ENCODE results near the gene TRPT1.
"Not testable (repeated sequence)": the region's sequence is repeated elsewhere in the genome, so short reads cannot be mapped to it uniquely, and the experiment has no call there.

Gene TRPT1

DNA sequence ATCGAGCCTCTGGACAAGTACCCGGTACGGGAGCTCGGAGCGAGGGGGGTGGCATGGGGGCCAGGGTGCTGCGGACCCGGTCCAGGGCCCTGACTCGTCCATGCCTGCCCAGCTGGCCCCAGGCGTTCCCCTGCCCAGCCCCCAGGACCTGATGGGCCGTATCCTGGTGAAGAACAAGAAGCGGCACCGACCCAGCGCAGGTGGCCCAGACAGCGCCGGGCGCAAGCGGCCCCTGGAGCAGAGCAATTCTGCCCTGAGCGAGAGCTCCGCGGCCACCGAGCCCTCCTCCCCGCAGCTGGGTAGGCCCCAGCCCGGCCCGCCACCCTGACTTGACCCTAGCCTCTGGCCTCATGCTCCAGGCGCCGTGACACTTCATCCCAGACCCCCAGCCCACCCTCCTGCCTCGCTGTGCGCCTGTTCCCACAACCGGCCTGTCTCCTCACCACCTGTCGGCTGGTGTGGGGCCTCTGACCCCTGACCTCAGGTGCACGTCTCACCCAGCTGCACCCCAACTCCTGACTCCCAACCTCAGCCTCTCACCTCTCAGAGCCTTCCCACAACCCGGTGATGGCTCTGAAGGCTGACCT lies 33.1 kb upstream of the TRPT1 start:
- DNase-seq (ENCODE audit: low spot score) (no peak), FAIRE-seq (no peak)

DNA sequence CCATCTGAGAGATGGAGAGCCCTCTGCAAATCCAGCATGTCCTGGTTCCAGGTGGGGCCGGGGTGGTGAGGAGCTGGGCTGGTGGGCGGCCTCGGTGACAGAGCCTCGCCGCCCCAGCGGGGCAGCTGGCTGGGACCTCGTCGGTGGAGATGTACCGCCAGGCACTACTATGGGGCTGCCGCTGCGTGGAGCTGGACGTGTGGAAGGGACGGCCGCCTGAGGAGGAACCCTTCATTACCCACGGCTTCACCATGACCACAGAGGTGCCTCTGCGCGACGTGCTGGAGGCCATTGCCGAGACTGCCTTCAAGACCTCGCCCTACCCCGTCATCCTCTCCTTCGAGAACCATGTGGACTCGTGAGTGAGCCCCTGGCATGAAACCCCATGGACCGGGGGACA lies 32.4 kb upstream of the TRPT1 start:
- DNase-seq (ENCODE audit: low spot score), result no peak
- FAIRE-seq, result no peak

DNA sequence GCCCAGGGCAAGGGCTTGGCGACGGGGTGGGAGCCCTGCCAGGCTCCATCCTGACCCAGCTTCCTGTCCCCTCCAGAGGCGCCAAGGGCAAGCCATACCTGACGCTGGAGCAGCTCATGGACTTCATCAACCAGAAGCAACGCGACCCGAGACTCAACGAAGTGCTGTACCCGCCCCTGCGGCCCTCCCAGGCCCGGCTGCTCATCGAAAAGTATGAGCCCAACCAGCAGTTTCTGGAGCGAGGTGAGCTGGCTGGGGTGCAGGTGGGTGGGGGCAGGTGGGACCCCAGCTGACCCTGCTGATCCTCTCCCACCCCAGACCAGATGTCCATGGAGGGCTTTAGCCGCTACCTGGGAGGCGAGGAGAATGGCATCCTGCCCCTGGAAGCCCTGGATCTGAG lies 30.3 kb upstream of the TRPT1 start:
- DNase-seq (ENCODE audit: low spot score) (no peak), FAIRE-seq (no peak)

DNA sequence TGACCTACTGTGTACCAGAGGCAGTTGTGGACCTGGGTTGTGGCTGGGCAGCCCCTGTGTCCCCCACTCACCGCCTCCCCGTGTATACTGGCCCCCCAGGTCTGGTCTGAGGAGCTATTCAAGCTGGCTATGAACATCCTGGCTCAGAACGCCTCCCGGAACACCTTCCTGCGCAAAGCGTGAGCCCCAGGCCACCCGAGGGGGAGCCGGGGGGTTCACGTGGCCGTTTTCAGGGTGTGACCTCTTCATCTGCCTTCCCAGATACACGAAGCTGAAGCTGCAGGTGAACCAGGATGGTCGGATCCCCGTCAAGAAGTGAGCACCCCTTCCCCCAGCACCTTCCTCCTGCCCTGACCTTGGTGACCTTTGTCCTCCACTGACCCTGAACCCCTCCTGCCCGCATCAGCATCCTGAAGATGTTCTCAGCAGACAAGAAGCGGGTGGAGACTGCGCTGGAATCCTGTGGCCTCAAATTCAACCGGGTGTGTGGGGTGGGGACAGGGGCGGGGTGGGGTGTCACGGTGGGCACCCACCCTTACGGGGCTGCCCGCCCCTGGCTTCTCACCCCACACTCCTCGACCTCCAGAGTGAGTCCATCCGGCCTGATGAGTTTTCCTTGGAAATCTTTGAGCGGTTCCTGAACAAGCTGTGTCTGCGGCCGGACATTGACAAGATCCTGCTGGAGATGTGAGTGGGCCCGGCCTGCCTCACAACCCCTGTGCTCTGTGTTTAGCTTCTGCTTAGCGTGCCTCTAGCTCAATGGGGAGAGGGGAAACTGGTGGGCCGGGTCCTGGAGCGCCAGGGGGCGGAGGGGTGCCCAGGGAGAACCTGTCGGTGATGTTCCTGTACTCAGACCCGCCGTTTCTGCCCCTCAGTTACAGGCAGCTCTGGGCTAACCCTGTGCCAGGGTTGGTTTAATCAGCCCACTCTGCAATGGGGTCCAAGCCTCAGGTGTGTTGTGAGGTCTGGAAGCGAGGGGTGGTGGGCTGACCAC lies 29.4 kb upstream of the TRPT1 start:
- FAIRE-seq (no peak), DNase-seq (ENCODE audit: low spot score) (no peak)

DNA sequence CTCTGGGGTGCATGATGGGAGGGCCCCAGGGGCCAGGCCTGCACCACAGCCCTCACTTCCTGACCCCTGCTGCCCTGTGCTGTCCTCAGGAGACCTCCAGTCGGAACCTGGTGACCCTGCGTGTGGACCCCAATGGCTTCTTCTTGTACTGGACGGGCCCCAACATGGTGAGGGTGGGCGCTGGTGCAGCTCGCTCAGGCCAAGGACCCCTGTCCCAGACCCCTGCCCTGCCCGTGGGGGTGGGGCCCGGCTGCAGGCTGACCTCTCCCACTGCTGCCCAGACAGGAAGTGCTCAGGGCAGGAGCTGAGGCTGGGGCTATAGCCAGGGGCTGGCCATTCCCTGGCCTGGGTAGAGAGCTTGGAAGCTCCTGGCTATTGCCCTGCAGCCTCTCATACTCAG lies 28.3 kb upstream of the TRPT1 start:
- no peak for FAIRE-seq

DNA sequence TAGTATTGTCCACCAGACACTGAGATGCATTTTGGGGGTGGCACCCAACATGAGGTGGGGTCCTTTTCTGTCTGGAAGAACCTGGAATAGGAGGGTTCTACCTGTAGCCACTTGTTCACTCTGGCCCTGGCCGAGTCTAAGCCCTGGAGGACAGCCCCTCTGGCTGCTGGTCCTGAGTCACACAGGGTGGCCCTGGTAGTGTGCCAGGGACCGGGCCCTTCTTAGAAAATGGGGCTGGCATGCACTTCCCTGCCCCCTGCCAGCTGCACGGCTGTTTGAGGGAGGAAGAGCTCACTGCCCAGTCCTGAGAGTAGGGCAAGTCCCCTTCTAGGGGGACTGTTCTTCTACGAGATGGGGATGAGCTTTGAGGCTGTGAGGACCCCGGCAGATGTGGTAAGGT lies 27.5 kb upstream of the TRPT1 start:
- FAIRE-seq (no peak), DNase-seq (ENCODE audit: low spot score) (no peak)

More for the DNA sequence above, 28.3 kb upstream of the TRPT1 start:
- no peak for DNase-seq (ENCODE audit: low spot score)

DNA sequence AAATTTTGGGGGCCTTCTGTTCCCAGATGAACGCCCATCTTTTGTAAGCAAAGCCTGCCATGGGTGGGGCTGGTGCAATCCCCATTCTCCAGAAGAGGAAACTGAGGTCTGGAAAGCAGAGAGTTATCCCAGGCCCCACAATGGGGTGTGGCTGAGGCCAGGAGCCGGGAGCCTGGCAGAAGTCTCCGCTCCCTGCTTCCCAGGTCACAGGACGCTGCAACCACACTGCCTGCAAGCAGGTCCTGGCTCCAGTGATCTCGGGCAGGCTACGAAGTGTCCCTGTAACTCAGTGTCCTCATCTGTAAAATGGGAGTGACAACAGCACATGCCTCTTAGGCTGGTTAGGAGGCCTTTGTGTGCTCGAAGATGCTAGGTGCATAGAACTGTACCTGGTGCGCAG lies 27.1 kb upstream of the TRPT1 start:
- FAIRE-seq (no peak), DNase-seq (ENCODE audit: low spot score) (no peak)

DNA sequence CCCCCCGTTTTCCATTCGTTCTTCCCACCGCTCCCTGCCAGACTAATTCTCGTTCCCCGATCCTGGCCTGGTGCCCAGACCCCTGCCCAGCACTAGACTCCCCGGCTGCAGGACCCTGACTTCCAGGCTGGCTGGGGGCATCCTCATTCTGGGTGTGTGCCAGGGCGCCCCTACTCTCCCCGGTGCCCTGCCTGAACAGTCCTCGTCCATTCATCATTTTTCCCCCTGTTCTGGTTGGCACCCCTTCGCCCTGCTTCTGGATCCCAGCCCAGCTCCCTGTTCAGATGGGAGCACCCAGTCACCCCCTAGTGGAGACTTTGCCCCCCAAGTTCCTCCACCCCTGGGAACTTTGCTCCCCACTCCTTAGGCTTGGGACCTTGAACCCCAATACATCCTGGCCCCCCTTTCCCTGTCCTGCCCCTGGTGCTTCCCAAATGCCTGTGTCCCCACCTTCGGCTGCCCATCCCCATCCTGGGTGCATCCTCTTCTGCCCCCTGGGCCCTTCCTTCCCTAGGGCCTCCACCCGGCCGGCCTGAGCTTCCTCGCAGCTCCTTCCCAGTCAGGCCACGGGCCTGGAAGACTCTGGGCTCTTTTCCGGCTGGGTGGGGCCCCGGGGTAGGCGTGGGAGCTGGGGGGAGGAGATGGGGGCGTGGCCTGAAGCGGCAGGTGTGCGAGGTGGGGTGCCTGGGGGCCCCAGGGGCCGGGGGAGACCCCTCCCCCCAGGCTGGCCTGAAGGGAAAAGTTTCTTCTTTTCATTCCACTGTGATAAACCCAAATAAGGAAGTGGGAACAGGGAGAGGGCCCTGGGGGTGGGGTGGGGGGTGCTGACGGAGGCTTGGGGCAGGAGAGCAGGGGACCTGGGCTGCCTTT lies 26.3 kb upstream of the TRPT1 start:
- DNase-seq (ENCODE audit: low spot score) (peak; percentile 74), FAIRE-seq (no peak)

DNA sequence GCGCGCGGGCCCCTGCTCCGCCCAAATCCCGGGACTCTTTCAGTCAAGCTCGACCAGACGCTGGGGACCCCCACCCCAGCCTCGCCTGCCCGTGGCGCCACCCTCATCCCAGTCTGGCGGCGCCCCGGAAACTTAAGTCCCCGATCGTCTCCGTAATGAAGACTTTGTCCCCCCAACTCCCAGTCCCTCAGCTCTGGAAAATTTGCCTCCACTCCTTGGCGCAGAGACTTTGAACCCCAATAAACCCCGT lies 25.7 kb upstream of the TRPT1 start:
- FAIRE-seq (no peak), DNase-seq (ENCODE audit: low spot score) (no peak)

DNA sequence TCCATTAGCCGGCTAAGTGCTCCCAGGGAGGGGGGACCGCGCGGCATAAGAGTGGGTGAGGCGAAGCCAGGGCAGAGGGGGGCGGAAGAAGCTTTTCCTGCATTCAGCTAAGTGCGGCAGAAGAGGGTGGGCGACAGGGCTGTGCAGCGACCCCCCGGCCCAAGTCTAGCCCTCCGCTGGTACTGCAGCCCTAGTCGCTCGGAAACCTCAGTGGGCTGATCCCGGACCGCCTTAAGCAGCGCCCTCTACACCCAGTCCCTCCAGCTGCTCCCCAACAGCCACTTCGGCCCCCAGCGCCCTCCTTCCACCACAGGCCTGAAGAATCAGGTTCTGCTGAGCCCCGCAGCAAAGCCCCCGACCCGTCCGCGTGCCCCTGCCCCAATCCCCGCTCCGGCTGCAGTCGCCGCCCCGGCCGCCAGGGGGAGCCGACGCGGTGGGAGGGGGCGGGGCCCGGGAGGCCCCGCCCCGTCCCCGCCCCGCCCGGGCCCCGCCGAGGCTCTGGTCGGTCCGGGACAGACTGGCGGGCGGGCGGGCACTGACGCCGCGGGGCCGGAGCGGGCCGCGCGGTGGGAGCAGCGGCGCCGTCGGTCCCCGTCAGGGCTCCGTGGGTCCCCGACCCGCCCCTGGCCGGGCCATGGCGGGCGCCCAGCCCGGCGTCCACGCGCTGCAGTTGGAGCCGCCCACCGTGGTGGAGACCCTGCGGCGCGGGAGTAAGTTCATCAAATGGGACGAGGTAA lies 25.2 kb upstream of the TRPT1 start, which contains the start of gene PLCB3:
Gene PLCB3 (plus strand): TSS at position 515 of the 737 bp plus-strand sequence. CDS start 120 bp downstream, at position 635.
- FAIRE-seq (no peak), DNase-seq (ENCODE audit: low spot score) (peak; percentile 85)

DNA sequence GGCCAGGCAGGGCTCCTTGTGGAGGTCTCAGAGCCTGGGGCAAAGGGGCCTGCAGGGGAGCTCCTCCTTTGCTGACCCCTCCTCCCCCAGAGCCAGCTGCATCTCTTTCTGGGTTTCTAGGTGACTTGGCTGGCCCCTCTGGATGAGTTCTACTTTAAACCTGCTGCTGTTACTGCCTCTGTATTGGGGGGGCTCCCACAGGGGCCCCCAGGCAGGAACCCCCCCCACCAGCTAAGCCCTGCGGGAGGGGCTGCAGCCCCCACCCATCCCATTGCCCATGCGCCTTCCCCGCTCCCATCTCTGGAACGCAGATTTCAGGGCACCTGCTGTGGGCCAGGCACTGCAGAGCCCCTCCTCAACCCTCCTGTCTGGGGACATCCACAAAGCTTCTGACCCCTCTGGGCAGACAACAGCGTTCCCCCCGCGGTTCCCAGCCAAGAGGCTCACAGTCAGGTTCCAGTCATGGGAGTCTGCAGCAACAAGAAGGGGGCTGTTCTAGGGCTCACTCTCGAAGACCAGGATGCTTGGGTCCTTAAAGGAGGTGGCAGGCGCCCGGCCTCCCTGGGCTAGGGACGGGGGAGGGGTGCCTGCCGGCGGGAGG lies 24.5 kb upstream of the TRPT1 start:
- DNase-seq (ENCODE audit: low spot score) (peak; percentile 35), FAIRE-seq (no peak)

DNA sequence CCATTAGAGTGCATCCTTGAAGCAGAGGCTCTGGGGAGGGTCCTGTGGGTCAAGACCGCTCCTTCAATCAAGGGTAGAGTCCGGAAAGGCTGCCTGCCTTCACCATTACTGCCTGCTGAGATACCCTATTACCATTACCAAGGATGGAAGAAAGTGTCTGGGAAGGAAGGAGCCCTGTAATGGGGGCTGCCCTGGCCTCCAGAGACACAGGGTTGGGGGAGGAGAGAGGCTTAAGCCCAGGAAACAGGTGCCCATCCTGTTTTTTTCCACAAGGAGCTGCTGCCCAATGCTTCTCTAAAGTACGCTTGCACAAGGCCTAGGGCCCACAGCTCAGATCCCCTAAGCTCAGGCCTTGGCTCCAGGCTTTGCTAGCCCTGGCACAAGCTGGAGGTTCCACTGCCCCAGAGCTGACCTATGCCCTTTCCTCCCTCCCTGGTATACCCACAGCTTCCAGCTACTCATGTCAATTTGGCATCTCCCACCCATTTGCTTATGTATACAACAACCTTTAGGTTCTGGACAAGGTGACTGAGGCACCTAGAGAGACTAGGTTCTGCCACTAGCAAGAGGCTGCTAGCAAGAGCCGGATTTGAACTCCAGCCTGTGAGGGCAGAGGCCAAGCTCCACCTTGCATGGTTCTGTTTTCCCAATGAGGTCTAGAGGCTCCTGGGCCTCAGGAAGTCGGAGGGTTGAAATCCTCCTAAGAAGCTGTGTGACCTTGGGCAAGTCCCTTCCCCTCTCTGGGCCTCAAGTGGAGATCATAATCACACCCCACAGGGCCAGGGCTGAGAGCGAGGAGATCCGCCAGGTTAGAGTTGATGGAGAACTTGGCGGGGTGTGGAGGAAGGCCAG lies 23.8 kb upstream of the TRPT1 start:
- no peak for FAIRE-seq
- DNase-seq (ENCODE audit: low spot score), result no peak

DNA sequence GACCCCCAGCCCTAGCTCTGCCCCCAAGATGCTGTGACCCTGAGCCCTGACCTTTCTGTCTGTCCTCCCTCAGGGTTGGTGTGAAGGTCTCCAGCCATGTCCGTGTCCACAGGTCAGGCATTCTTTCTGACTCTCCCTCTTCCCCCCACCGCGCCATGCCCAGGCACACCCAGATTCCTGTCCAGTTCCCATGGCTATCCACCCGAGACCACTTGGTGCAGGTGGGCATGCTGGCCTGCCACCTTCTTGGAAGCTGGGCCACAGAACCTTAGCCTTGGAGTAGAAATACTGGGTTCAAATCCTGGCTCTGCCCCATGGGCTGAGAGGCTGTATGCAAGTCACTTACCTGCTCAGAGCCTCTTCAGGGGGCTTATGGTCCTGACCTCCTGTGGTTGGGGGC lies 23.1 kb upstream of the TRPT1 start:
- FAIRE-seq (no peak), DNase-seq (ENCODE audit: low spot score) (no peak)

DNA sequence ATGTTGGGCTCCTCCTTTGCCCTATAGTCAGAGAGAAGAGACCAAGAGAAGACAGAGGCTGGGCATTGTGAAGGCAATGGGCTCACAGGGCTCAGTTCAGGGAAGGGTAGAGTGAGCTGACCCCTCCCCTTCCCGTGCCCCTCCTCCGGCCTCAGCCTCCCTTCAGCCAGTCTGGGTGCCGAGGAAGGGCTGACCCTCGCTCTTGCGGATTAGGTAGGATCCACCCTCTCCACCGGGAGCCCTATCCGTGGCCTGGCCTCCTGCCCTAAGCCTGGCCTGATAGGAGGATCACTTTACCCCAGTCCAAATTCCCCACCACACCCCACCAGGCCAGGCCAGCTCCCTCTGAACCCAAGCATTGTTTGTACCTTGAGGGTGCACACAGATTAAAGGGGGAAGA lies 22.6 kb upstream of the TRPT1 start:
- FAIRE-seq (no peak), DNase-seq (ENCODE audit: low spot score) (no peak)

DNA sequence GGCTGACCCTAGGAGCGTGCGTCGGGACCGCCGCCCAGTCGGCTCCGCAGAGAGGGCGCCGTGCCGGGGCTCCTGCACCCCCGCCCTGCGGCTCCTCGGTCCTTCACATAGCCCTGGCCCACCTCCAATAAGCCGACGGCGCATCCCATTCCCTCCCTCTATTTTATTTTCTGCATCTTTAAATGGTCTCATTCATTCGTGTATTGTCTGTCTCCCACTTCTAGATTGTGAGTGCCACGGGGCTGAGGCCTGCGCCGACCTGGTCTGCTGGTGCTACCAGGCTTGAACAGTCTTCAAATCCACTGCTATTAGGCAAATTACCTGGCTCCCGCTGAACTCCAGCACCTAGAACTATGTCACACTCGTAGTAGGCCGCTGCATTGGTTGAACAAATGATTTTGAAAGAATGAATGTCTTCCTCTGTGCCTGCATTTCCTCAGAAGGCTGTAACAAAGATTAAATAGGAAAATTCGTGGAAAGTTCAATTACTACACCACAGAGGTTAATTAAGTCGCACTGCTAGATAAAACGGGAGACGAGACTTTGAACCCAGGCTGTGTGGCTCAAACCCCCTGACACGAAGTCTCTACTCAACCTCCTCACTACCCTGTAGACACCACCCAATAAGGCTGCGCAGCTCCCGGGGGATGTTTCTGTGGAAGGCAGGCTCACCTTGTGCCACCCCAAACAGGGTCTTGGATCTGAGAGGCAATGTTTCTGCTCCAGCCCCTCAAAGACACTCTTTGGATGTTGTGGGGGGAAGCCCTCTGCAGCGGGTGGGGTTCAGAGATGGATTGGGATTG lies 21.9 kb upstream of the TRPT1 start:
- no peak for FAIRE-seq
- DNase-seq (ENCODE audit: low spot score), result no peak

DNA sequence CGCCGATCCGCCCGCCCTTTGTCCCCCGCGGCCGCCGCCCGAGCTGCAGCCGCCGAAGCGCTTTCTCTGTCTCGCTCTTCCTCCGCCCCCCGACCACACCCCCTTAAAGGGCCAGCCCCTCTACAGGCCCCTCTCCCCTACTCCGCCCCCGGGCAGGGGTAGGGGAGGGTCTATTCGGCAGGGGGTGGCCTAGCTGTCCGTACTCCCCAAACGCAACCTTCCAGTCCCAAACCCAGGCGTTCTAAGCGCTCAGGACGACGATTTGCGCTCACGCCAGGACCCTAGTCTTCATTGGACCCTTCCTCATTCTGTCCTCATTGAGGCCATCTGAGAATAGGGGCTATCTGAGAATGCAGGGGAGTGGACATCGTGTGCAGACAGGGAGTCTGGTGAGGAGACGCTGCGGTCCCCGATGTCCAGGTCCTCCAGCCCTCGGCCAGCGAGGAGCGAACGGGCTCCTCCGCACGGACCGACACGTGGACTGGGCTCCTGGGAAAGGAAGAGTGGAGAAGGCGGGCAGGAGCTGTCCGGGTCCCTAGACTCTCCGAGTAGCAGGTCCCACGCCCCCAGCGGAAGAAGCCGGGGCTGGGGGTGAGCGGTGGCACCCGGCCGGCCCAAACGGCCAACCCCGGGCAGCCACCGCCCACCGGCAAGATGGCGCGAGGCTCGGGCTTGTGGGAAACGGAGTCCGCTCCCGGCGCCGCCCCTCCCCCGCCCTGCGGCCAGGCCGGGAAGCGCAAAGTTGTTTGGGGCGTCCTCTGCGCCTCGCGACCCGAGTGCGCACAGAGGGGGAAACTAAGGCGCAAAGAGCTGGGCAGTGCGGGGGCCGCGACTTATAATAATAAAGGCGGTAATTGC lies 21.1 kb upstream of the TRPT1 start, which contains the start of gene PPP1R14B:
Gene PPP1R14B (minus strand): TSS at position 73 of the 858 bp plus-strand sequence. CDS start 270 bp downstream, outside the sequence.
- DNase-seq (ENCODE audit: low spot score) (peak; percentile 91), FAIRE-seq (no peak)

DNA sequence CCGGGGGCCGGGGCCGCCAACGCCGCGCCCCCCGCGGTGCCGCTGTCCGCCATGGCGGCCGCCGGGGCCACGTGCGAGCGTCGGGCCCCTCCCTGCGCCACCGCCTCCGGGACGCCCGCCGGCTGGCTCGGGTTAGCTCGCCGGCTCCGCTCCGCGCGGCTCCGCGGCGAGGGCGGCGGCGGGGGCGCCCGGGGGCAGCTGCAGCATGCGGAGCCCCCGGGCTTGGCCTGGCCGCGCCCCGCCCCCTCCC lies 20.6 kb upstream of the TRPT1 start:
- FAIRE-seq; DNase-seq (ENCODE audit: low spot score): not testable (repeated sequence)
